ENCODE measurements around the gene PLEKHA6.

Gene PLEKHA6

DNA sequence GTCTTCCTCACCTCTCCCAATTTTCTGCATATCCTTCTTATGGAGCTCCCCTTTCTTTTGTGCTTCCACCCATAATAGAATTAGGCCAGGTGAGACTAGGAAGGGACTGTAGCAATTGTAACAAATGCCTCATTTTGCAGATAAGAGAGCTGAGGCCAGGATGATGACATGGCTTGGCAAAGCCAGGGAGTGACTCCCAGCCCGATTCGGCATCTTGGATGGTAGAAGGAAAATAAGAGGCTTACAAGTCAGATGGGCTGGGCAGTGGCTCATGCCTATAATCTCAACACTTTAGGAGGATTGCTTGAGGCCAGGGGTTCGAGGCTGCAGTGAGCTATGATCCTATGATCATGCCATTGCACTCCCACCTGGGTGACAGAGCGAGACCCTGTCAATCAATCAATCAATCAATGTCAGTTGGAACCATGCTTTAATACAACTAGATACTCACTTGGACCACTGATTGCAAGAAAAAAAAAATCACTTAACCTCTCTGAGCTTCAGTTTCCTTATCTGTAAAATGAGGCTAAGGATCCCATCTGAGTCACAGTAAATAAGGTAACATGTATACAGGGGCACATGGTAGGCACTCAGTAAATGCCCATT, 51.6 kb downstream of the PLEKHA6 start:
- DNase-seq, result no peak

DNA sequence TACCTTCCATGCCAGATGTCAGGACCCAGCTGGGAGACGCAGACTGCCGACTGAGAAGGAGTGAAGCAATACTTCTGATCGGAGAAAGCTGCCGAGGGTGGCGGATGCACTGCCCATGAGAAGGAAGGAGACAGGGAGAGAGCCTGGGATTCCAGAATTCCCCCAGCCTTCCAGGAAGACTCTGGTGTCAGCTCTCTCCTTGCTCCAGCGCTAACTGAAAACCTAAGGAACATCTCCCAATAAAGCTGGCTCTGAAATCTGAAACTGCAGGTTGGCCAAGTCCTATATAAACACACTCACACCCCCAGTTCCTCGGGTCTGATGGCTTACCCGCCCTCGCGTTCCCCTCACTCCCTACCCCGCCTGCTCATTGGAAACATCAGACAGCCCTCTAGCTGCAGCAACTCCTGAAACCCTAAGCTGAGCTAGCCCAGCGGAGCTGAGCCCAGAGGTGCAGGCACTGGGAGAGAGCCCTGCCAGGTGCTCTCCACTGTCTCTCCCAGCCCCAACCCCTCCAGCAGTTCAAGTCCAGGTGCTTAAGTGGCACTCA, 52.3 kb downstream of the PLEKHA6 start:
- DNase-seq, result no peak

DNA sequence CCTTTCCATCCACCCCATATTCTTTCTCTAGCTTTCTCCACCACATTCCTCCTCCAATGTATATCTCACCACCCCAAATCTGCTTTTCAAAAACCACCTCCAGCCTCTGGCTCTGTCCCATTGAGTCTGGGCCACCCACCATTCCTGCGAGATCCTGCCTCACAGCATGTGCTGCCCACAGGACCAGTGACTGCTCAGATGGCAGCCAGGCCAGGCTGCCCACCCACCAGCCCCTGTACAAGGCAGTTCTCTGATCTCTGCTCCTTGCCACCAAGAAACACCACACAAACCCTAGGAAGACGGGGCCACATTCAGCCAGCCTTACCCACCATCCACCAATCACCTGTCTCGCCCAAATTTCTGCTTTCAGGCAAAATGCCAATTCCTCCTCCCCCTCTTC, 53.7 kb downstream of the PLEKHA6 start:
- DNase-seq, result no peak

DNA sequence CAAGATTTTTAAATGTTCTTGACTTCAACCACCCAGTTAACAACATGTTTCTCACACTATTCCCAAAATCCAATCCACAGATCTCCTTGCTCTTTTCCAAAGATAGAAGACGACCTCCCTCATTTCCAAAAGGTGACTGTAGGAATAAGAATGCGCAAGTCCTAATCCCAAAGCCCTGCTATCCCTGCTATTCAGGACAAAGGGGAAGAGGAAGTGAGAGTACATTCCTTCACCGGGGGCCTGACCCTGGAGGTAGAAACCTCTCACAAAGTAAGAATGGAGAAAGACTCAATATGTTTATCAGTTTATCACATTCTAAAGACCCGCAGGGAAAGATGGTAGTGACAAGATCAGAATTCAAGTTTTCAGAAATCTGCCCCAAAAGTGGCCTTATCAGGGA, 55.7 kb downstream of the PLEKHA6 start:
- no peak for DNase-seq

DNA sequence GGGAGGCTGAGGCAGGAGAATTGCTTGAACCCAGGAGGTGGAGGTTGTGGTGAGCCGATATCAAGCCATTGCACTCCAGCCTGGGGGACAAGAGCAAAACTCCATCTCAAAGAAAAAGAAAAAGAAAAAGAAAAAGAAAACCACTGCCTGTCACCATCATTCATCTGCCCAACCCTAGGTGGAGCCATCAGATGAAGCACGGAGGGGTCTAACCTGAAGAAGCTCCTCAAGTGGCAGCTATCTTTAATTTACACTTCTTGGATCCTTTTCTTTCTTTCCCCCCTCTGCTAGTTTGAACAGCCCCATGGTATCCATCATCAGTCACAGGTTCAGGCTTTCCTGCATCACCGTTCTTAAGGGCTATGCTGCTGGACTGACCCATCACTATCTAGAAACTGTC, 57.0 kb downstream of the PLEKHA6 start:
- DNase-seq, result no peak

DNA sequence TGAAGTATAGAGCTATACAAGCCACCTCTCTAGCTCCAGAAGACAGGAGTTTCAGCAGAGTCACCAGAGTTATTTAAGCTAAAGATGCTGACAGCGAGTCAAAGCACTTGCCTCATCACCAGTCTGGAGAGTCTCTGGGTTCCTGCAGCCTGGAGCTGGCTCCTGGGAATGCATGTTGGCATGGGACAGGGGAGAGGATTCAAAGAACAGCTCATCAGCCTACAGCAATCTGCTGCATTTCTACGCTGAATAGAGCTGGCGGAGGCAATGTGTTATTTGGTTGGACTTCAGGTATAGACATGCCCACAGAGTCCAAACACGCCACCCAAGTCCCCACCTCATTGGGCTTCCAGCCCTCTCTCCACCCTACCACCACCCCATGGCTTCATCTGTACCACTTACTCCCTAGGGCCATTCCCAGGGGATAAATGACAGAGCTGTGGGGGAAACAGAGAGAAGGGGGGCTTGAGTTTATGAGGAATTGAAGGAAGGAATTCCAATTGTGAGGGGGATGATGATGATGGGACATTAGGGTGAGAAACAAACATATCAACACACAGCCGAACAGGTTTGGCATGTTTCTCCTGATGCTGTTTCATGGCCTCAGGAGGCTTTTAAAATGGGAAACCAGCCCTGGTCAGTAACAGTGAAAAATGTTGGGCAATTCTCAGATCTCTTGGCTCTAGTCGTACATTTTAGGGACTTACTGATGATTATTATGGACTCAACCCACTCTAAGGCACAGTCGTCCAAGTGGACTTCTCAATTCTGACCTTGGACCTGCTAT, 58.4 kb downstream of the PLEKHA6 start:
- DNase-seq, result no peak

DNA sequence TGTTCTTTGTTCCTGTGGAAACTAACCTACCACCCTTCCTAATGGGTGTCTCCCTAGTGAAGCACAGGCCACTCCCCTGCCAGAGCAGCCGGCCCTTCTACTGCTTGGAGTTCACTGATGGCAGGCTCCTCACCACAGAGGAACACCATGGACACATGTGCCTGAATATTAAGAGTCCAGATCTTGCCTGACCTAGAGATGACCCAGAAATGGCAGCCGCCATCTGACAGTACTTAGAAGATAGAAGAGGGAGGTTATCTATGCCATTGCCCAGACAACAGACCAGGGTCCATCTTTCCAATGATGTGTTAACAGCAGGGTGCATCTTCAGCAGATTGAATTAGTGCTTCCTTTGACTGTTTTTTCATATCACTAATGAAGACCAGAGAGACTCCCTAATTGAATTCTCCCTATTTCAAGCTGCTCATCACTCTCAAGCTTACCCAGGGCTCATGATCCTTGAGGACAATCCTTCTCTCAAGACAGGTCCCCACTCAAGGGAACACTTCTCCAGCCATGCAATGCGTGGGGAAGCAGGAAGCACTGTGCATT, 59.8 kb downstream of the PLEKHA6 start:
- DNase-seq, result no peak

DNA sequence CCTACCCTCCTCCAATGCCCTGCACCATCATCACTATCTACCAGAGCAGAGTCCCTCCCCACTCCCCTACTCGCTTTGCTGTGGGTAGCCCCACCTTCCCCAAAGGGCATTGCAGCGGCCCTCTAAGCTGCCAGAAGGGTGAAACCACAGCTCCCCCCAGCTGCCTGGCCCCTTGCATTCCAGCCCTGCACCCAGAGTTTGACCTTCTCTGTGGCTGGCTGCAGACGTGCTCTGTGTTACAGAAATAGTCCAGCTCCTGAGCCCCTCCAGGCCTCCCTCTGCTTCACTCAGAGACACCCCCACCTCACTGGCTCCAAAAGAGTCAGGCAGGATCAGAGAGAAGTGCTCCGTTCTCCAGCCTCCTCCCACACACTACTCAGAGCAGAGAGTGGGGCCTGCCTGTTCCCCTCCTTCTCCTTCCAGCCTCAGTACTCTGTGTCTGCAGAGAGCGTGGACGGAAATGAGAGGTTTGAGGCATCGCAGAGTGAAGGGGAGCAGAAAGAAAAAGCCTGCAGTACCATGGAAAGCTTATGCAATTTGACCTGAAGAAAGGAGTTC, 63.2 kb downstream of the PLEKHA6 start:
- no peak for DNase-seq

DNA sequence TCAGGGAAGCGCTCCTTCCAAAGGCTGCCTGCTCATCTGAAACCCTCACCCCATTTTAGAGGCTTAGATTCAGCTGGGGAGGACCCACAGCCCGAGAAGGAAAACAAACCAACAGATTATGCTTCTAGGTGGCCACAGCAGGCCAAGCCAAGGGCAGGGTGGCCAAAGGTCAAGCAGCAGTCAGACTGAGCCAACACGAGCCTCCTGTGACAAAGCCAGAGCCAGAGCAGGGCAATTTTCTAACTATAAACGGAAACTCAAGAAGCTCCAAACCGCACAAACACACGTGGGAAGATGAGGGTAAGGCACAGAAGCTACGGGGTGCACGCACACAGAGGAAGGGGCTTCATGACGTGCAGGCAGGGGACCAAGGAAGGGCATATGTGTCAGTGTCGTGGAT, 64.1 kb downstream of the PLEKHA6 start:
- DNase-seq, result no peak

DNA sequence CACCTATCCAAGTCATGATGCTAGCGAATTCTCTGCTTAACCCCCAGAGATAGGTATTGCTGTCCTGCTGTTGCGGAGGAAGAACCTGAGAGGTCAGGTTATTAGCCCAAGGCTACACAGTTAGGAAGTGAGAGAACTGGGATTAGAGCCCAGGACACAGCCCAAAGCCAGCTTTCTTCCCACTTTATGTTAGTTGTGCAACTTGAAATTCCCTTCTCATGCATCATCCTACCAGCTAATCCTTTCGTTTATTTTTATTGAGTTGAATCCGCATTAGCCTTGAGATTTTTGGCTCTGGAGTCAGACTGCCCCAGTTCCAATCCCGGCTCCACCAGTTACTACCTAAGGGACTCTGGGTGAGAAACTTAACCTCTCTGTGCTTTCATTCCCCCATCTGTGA, 65.4 kb downstream of the PLEKHA6 start:
- DNase-seq, result no peak

DNA sequence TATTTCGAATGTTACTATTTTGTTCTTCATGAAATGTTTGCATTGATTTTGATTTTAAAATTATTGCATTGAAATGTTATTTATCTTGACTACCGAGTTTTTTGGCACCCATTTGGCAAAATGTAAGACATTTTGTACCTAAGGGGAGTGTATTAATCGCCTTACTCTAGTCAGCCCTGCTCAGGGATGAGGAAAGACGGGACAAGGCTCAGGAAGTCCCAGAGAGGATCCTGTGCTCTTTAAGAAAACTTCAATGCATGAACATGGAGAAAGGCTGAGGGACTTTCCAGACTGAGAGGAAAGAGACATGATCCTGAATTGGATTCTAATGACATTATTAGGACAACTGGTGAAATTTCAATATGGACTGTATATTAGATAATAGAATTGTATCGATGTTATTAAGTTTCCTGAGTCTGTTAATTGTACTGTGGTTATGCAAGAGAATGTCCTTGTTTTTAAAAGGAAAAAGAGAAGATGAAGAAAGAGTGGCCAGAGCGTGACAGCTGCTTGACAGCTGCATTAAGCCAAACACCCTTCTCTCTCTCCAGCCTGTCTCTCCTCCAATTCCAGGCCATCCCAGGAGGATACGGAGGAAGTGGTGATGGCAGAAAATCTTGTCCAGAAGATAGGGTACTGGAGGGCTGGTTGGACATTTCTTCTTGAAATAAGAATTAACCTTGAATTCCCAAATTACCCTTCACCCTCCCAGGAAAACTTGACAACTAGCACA, 66.0 kb downstream of the PLEKHA6 start:
- DNase-seq, result no peak

DNA sequence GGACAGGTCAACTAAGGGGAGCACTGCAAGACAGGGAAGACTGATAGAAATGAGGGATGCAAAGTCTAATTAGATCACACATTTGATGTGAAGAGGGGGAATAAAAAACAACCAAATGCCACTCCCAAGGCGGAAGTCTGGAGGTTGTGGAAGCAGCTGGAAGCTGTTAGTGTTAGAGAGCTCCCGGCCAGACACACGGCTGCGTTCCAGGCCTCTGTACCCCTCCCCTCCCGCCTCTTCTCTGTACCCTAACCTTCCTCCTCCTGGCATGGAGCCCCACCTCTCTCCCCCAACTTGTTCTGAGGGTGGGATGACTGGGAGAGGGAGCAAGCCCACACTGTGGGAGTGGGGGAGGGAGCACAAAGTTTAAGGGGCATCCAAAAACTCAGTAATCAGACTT, 67.0 kb downstream of the PLEKHA6 start:
- DNase-seq, result no peak

DNA sequence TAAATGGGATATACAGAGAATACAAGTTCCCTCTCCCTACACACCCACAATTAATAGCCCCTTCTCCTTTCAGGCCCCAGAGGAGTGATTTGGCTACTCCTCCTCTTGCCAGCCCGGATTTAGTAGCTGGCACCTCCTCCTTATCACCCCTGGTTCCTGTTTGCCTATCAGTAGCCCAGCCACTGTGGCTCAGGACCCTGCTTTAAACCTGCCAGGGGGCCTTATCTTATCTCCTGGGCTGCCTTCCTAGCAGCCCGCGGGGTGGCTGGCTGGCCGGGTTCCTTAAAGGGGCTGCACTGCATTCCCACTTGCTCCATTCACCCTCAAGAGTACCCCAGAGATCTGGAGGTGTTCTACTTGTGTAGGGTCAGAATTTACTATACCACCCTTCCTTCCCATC, 70.4 kb downstream of the PLEKHA6 start:
- DNase-seq, result no peak

DNA sequence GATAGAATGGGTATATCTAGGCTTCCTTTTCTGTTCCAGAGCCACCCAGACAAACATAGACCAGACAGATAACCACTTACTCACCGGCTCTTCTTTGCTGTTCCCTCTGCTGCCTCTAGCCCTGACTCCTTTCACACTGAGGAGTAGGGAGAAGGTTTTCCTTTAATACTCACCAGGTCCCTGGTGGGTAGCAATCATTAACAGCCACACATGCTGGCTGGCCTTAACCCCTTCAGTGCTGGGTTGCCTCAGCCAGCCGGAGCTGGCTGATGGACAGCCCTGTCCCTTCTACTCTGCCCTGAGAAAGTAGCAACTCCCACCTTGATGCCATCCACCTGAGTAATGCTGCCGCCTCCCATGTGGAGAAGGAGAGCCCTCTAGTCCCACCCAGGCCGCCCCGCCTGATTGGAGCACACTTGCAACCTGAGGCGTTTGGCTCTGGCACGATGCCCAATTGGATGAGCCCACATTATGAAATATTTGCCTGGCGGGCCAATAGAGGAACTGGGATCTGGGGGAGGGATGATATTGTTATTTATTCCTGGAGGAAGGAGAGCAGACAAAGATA, 71.6 kb downstream of the PLEKHA6 start:
- DNase-seq, result no peak

DNA sequence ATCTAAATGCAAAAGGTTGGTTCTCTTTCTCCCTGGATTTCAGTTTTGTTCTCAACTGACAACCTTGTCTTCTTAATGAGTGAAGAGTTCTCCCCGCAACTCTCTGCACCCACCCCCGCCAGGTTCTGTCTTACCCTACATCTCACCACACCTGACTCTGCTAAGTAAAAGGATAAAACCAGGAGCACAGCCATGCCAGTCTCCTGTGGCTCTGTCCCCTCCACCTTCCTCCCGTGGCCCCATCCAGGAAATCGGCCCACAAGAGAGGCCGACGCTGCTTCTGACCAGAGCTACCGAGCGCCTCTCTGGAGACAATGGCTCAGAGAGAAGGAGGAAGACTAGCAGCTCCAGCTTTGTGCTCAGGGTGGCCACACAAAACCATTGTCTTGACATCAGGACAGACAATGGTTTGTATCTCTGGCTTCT, 72.2 kb downstream of the PLEKHA6 start:
- no peak for DNase-seq

DNA sequence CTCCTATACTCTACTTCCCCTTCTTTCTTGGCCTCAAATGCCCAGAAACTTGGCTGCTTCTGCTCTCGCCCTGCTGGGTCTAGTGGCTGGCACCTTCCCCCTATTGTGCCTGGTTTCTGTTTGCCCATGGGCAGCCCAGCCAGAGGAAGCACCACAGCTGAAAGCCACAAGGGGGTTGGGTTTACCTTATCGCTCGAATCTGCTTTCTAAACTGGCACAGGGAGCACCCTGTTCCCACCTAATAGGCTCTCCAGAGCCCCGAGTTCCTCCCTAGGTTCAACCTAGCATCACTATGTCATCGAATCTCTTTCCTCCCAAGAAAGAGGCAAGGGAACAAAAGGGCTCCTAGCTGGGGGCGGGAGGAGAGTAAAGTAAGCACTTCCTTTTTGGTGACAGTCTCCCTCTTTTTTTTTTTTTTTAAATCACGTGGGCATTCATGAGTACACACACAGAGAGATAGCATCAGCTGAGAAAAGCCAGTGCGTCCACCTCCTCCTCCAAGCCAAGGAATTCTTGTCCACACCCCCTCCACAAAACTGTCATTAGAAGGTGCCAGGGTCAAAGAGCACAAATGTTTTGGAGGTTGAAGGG, 72.8 kb downstream of the PLEKHA6 start:
- peak; percentile 56 for DNase-seq

DNA sequence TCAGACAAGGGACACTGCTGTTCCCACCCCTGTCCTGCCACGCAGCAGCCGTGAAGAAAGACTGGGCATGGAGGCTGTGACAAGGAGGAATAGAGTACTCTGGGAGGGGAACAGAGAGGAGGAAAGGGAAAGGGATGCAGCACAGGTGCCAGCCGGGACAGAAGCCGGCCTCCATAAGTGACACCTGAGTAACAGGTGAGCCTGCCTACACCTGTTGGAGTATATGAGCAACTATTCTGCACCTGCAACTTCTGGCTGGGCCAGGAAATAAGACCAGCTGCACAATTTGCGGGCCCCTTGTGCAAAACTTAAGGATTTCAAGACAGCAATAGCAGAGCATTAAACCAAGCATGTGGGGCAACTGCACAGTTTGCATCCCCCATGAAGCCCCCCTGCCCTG, 73.4 kb downstream of the PLEKHA6 start:
- DNase-seq, result no peak

DNA sequence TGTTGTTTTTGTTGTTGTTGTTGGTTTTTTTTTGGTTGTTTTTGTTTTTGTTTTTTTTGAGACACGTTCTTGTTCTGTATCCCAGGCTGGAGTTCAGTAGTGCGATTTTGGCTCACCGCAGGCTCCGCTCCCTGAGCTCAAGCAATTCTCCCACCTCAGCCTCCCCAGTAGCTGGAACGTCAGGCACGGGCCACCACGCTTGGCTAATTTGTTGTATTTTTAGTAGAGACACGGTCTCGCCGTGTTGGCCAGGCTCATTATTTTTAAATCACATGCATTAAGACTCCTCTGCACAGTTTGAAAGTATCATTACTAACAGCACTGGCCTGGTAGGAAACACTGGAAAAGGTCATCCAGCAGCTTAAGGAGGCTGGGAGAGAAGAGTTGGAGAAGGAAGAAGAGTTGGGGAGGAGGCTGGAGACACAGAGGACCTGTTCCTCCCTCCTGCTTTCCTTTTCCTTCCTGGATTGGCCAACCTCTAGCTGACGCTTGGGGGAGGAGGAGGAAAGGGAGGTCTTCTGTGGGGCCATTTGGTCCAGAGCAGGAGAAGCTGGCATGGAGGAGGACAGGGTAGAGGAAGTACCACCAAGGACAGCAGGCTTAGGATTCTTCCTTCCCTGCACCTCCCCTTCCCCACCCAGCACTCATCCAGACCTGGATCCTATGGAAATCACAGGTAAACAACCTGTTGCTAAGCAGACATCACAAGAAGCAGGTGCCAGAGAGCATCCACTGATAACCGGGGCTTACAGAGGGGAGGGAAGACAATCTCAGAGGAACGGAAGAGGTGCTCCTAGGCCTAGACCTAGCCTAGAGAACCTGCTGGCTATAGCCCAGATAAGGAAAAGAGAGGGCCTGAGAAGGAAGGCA, 74.1 kb downstream of the PLEKHA6 start:
- no peak for DNase-seq

DNA sequence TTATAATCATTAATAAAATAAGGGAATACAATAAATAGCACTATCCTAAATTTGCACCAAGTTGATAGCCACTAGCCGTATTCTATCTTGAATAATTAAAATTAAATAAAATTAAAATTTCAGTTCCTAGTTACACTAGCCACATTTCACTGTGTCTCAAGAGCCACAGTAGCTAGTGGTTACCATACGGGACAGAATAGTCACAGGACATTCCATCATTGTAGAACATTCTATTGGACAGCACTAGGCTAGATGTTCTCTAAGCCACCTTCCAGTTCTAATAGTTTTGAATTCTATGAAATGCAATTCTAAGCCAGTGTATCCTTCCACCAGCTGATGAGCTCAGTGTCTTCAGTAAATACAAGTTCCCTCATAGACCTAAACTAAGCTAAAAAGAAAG, 74.8 kb downstream of the PLEKHA6 start:
- no peak for DNase-seq

DNA sequence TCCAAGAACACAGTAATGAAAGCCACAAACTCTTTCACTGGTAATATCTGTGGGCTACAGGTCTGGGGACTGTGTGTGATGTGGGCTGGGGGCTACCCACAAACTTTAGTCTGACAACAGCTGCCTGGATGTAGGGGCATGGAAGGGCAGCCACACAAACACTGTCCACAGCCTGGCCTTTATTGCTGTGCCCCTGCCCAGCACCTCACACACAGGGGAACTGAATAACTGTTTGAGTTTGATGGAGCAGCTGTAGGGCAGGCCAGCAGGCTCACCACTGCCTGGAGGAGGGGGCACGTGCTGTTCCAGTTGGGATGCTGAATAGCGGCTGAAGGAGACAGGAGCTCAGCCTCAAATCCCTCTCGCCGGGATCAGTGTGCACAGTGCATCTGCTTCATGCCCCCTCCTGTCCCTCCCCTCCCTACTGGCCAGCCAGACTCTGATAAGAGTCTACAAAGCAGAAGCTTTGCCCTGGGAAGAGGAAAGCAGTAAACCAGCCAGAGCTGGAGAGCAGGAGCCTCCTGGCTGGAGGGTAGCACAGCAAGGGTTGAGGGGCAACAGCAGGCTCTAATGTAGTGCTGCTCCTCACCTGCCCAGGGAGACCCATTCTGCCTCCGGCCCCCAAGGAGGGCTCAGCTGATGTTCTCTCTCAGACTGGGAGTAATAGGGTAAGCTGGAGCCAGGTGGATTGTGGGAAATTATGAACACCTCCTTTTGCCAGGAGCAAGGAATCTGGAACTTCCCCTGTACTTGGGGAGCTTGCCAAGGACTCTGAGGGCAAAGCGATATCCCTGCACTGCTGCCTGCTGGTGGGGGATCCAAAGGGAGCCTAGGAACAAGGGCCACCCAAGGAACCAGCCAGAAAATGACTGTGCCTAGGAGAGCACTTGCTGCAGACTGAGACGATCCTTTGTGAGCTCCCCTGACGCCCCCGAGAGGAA, 75.7 kb downstream of the PLEKHA6 start:
- no peak for DNase-seq

Measured in CD4-positive, alpha-beta T cell treated with Interleukin-10 for 1 hour (primary cell).